Activated T-cell treated with anti-CD3 and anti-CD28 coated beads for 1 hour (primary cell): ENCODE data around the gene TUBB2B.
"Not testable (repeated sequence)": the region's sequence is repeated elsewhere in the genome, so short reads cannot be mapped to it uniquely, and the experiment has no call there.

Experiments
- DNase-seq: peaks from one replicate; pipeline ENCODE4 v3.0.0-alpha.2; 2020; ENCODE audit warnings: low read depth

TUBB2B gene

DNA sequence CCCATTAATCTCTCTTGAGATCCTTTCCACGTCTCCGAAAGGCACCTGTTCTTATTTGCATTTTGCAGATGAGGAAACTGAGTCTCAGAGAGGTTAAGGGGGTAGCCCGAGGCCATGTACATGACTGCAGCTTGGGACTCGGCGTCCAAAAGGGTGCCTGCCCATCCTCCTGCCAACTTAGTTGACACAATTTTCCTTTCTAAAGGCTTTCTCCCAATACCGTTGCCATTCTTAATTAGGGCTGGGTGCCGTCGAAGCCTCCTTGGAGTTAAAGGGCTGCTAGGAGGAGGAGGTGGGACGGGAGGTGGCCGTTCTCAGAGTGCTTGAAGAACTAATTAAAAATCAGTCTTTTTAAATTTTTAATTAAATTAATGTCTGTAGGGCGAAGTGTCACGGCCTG lies 30.7 kb upstream of the TUBB2B start:
- no peak for DNase-seq

DNA sequence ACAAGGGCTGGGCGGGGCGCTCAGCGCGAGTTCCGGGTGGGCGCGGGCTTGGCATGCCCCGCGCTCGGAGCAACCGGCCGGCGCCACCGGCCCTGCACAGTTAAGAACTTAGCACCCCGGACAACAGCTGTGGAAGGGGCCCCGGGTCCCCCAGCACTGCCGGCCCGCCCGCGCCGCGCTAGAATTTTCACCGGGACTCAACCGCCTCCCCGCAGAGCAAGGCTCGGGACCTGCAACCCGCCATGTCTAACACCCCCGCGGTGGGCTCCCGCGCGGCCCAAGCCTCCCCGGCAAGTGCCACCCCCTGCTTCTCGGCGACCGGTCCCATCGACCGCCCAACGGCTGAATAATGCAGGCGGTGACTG lies 26.1 kb upstream of the TUBB2B start:
- DNase-seq = no peak

DNA sequence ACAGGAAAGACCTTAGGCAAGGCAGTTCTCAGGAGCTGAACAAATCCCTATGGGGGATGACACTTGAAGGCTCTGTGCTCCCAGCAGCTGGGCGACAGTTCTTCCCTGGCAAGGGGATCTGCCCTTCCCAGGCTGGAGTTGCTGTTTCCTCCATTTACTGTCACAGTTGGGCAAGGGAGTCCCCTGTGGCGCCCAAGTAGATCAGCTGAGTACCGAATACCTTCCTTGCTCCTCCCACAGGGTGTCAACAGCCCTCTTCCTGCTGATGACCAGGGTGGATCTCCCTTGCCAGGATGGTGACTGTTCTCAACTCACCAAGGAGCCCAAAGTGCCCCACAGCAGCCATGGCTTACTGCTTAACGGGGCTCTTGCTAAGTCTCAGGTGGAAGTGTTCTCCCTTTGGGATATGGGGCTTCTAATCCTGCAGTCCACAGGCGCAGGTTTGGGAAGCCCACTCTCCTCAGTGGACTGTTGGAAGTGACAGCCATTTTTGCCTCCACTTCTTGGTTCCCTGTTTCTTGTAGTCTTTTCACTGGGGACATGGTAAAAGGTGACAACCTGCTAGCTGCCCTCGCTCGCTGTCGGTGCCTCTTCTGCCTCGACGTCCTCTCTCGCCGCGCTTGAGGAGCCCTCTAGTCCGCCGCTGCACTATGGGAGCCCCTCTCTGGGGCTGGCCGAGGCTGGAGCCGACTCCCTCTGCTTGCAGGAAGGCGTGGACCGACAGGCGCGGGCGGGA lies 25.6 kb upstream of the TUBB2B start:
- no peak for DNase-seq

DNA sequence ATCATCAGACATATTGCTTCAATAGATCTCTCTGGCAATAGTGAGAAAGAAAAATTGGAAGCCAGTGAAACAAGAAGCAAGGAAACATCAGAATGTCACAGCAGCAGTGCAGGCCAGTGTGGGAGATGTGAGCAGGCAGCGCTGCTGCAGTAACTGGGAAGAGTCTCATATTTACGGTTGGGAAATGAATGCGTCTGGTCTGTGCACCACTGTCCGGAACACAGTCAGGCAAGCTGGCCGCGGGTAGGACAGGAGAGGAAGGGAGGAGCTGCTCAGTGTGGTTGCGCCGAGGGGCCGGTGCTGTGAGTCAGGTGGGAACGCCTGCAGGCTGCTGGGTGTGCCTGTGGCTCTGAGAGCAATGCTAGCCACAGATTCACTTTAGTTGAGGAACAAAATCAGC lies 24.9 kb upstream of the TUBB2B start:
- no peak for DNase-seq

DNA sequence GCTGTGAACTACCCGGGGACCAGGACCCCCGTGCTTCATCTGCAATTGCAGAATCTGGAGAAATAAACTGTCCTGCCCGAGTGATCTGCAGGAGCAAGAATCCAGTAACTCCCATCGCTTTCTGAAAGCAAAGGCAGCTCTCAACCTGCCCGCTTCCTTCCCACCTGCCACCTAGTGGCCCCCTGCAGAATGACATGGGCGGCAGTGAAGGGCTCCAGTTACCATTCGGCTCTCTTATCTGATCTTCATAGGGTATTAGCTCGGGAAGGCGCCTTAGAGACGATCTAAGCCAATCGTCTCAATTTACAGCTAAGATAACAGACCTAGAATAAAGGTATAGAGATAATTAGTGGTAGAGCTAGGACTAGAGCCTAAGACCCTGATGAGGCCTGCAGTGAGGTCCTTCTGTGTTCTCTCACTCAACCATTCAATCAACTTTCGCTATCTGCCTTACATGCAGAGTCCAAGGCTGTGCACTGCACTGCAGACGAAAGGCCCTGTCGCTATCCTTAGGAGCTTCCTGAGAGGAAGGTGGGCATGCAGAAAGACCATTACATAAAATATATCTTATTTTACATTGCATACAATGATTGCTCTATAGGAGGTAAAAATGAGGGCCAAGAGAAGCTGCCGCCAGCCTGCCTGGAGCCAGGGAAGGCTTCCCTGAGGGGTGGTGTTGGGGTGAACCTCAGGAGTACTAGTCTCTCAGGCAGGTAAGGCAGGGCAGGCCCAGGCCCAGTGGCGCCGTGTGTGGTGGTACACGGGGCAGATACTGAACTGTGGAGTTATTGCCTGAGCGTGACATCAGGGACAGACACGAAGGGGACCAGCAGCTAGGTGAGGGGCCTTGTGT lies 24.2 kb upstream of the TUBB2B start:
- DNase-seq = peak; percentile 71

DNA sequence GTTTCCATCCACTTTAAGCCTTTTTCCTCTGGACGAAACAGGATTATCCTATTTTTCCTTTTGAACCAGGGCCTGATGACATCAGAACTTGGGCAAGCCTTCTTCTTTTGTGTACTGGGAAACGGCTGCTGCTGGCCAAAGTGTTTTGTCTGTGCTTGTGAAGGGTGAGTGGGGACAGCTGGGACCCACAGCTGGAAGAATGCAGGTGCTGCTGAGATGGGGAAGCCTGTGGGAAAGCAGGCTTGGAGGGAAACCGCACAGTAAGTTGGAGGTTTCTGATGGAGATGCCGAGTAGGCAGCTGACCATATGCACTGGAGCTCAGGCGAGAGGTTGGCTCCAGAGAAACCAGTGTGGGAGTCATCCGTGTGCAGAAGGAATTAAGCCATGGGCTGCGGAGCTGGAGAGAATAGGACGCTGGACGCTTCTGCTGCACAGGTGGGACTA lies 22.8 kb upstream of the TUBB2B start:
- DNase-seq = no peak

DNA sequence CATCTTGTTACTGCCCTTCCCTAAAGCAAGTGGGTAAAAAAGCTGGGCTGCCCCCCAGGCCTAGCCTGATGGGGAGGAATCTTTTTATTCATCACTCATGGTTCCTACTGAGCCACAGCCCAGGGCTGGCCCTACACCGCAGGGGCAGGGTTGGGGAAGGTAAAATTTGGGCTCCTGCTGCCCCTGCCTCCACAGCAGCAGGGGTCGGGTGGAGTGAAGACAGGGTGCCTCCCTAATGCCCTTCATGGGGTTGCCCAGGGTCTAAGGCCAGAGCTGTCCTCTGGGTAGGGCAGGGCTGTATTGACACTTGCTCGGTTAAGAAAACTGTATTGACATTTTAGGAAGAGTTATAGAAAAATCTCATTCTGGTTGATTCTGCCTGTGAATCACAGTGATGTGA lies 22.4 kb upstream of the TUBB2B start:
- no peak for DNase-seq

DNA sequence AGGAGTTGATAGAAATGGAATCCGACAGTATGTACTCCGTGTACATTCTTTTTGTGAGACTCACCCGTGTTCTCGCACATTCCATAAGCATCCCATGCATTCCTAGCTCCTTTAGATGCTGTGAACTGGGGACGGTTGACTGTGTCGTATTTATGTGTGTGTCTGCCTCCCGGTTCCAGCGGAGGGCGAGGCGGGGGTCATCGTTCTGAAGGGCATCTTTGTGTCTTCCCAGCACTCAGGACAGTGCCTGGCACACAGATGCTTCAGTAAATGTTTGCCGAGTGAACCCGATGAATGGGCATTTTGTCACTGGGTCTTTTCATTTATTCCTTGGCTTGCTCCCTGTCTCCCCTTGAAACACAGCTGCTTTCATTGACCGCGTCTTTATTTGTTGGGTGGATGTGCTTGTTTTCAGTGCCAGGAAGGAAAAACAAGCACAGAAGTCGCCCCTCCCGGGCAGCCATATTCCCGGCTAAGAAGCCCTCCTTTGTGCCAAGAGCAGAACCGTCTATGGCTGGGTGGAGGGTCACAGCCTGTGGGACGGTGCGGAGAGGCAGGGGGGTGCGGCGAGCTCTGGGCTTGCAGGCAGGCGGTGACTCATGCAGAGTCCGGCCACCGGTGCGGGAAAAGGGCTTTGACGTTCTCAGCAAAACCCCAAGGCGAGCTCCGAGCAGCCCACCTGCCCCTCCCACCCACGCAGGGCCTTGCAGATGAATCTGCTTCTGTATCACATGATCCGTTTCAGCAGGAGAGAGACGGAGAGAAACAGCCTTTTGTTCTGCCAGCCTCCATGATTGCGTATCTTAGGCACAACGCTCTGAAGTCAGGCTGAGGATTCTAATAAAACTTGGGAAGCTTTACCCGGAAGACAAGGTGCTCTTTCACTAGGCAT lies 20.0 kb upstream of the TUBB2B start:
- no peak for DNase-seq

DNA sequence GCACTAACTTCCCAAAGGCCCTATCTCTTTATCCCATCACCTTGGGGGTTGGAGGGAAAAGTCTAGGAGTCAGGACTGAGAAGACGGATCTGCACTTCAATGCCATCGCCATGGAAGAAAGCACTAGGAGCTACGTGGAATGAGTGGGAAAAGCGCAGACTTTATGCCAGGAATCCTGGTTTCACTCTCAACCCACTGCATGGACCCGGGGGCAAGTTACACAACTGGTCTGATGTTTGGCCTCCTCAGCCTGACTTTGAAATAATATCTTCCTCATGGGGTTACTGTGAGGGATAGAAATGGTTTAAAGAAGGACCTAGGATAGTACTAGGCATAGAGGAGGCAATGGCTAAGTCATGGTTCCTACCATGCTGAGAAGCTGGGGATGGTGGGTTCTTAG lies 17.8 kb upstream of the TUBB2B start:
- DNase-seq = no peak

DNA sequence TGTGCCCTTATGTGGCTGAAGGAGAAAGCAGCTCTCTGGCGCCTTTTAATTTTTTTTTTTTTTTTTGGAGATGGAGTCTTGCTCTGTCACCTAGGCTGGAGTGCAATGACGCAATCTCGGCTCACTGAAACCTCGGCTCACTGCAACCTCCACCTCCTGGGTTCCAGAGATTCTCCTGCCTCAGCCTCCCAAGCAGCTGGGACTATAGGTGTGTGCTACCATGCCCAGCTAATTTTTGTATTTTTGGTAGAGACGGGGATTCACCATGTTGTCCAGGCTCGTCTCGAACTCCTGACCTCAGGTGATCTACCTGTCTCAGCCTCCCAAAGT lies 17.3 kb upstream of the TUBB2B start:
- not testable (repeated sequence) for DNase-seq

DNA sequence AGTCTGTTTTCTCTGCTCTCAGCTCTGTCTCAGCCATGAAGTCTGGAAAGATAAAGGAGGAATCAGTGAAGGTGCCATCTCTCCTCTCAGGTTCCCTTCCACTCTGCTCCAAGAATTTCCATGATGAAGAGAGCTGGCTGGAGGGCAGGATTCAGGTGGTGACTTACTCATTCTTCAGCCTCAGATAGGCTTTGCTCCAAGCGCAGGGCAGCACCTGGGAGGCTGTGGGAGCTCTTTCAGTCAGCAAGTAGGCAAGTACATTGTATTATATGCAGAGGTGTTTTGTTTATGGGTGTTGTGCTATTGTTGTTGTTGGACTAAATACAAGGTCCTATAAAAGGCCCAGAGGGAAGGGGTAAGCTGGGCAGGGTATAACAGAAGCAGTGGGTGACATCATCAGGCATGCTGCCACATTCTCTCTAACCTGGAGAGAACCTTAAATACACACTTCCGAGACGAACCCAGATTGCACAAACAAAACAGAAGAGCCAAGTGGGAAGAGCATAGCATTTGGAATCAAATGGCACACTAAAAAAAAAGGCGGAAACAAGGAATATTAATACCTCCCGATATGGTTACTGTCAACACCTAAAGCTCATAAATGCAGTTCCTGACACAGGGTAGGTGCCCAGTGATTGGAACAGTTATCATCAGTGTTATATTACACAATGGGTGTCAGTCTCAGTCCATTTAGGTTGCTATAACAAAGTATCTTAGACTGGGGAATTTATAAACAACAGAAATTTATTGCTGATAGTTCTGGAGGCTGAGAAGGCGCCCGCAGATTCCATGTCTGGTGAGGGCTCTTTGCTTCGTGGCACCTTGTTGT lies 16.8 kb upstream of the TUBB2B start:
- DNase-seq = no peak

DNA sequence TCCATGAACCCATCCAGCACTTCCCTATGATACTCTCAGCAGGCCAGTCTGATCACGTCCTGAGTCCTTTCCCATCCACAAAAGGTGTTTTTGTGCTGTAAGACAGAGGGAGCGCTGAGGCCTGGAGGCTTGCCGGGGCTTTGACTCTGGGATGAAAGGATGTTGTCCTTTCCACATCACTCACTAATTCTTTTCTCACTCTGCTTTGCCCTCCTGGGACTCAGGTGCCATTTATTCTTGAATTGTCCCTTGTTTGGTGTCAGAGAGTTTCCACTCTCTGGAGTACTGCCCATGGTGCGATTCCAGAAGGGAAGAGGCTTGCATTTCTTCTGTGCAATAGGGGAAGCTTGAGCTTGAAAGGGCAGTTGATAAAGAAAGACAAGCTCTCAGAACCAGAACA lies 15.3 kb upstream of the TUBB2B start:
- DNase-seq = no peak

DNA sequence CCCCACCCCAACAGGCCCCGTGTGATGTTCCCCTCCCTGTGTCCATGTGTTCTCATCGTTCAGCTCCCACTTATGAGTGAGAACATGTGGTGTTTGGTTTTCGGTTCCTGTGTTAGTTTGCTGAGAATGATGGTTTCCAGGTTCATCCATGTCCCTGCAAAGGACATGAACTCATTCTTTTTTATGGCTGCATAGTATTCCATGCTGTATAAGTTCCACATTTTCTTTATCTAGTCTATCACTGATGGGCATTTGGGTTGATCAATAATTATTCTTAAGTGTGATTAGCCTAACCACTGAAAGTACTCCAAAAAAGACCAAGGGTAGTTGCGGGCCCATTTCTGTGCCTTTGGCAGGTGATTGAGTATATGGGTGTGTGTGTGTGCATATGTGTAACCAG lies 14.3 kb upstream of the TUBB2B start:
- DNase-seq = not testable (repeated sequence)

DNA sequence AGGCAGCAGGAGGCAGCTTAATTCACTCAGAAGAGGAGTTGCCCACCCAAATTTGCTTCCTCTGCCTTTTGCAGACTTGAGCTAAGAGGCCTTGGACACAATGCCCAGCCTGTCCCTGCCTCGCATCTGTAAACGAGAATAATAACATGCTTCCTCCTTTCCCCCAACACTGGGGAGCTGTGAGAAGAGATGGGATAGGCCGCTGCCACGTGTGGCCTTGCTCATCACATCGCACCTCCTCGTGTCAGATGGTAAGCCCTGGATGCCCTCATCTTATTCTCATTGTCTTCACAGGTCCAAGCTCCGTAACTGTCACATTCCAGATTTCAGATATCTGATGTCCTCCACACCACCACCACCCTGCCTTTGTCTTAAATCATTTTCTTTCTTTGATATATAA lies 13.1 kb upstream of the TUBB2B start:
- no peak for DNase-seq

DNA sequence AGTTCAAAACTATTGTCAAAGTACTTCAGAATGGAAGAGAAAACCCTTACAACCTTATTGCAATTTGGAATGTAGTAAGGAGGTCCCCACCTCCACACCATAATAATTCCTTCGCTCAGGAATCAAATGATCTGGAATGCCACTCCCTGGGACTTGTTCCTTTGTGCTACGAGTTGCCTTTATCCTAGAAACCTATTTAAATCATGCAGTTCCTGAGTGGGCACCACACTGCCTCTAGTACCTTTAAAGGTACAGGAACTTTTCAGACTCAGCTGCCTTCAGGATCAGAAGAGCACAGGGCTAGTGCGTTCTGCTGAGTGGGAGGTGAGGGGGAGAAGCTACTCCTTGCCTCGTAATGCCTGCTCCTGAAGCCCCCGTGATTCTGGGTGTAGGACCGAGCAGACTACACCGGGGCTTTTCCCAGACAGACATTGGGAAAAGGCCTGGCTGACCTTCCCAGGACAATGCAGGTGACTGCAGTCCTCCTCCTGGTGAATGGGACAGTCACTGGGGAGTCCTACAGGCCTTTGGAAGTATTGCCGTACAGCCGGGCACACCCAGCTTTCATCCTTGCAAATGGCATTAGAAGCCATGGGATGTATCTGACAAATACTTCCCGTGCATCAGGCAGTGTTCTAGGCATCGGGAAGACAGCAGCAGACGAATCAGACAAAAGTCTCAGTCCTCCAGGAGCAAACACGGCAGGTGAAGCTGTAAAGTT lies 11.8 kb upstream of the TUBB2B start:
- DNase-seq = no peak

DNA sequence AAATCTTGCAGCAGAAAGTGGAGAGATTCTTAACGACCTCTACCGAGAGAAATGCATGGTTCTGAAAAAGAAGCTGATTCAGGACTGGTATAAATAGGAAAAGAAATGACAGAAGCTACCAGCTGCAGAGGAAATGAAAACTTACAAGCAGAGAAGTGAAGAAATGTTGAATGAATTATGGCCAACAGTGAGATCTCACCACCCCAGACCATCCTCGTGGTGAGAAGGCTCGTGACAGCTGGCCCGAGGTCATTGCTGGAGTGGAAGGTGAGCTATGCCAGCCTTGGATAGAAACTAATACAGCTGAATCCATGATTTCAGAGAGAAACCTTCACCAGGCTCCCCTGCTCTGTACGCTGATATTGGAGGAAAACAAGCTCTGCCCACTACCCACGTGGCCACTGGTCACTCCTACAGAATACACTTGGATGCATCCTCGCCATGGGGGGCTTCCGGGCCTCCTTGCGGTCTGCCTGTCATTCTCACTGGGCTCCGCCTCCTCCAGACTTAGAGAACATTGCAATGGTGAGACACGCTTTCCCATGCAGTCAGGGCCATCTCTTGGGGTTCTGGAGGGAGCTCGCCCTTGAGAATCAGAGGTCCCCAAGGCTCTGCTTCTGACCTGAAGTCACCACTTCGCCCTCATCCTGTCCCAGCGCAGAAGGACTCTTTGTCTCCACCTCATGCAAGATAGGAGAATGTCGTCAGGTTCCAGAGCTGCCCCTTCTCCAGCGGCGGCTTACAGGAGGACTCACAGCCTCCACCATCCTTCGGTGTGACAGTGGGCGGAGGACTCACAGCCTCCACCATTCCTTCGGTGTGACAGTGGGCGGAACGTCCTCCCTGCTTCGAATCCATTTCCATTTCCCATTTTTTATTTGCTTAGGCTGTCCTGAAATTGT lies 10.6 kb upstream of the TUBB2B start:
- DNase-seq = no peak

DNA sequence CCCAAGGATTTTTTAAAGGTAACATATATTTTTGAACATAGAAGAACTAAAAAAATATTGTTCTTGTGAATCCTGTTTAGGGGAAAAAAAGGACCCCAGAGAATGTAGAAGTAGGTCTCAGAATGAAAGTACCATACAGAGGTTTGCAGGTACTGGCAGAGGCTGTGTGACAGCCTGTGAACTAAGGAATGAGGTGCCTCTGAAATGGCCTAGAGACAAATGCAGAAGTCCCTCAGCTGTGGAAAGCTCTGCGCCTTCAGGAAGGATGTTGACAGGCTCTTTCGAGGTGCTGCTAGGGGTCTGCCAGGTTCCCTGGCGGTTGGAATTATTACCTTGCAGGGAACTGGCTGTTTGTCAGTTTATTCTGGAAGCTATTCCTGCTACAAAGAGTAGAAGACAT lies 8.6 kb upstream of the TUBB2B start:
- DNase-seq = no peak

DNA sequence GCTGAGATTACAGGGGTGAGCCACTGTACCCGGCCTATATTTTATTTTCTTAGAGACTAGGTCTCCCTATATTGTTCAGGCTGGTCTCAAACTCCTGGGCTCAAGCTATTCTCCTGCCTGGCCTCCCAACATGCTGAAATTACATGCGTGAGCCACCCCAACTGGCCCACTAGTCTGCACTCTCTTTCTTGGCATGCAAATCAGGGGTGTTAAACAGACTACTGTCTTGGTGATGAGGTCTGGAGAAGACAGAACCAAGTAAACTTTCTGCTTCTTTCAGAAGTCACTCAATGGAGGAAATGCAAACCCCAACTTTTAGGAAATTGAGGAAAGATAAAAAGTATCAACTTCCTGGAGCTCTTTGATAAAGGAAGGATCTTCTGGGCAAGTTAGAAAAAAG lies 8.0 kb upstream of the TUBB2B start:
- DNase-seq = no peak

DNA sequence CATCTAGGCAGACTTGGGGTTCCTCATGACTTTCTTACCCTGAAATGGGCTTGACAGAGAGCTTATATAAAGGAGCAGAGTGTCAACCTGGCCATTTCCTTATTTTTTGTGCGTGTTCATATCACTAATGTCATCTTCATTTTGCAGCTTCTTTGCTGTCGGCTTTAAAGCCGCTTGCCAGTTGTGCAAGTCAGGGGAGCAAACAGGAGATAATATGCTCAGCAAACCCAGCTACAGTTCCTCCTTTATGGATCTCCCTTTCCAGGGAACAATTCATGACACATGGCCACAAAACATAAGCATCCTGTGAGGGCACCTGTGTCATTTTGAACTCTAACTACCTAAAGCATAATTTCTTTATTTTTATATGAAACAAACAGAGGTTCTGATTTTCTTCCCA lies 6.5 kb upstream of the TUBB2B start:
- no peak for DNase-seq

DNA sequence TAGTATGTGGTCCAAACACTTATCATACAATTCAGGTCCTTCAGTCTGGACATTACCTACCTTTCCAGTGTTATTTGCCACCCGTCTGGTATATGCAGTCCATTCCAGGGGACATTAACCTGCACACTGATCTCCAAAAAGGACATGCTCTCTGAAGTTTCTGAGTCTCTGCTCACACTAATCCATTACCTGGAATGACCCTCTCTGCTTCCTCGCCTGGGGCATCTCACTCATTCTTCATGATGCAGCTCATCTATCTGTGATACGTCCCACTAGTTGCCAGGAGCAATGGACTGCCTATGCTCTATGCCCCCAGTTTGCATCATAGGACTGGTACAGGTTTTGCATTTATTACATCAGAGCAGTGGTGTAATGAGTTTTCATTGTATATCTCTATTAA lies 5.9 kb upstream of the TUBB2B start:
- no peak for DNase-seq
